HG03108 (cell line): Measurements from ENCODE around the gene USE1.

Experiments used
- ATAC-seq: cut with Tn5 transposase; IDR thresholded peaks from one replicate; pipeline ENCODE4 v1.9.1; 2021; ENCODE audit warnings: moderate library complexity; ENCODE audit not compliant: unreplicated experiment

The USE1 gene

DNA sequence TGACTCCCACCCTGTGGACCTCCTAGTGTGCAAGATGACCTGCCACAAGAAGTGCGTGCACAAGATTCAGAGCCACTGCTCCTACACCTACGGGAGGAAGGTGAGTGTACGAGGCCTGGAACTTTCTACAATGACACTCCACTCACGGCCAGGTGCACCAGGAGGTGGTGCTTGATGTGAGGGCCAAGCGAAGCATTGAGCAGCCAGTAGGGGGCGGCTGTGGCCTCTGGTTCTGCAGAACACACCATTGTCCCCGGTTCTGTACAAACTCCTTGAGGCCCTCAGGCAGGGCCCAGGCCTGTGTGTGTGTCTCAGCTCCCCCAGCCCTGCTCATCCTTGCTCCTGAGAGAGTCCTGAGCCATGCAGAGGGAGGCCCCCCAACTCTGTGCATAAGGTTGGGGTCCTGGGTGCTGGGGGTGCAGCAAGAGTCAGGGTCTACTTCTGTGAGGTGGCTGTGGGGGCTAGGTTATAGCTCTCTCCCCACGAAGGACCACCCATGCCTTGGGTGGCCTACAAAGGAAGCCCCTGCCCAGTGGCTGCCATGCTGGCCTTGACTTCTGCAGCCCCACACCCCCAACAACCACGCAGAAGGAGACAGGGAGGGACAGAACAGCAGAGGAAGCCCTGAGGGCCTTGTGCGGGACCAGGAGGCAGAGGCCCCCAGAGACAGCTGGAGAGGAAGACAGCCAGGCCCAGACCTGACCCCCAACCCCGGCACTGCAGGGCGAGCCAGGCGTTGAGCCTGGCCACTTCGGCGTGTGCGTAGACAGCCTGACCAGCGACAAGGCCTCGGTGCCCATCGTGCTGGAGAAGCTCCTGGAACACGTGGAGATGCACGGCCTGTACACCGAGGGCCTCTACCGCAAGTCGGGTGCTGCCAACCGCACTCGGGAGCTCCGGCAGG is 9.7 kb upstream of the USE1 start:
- ATAC-seq: no peak

GRCh38 chr19:17206736-17207581 is 8.2 kb upstream of the USE1 start:
- no peak for ATAC-seq

- ATAC-seq: no peak
Measured at GRCh38 chr19:17209126-17210036, 5.8 kb upstream of the USE1 start.

GRCh38 chr19:17210296-17210695 is 4.9 kb upstream of the USE1 start:
- no peak for ATAC-seq

GRCh38 chr19:17211547-17212446 is 3.4 kb upstream of the USE1 start:
- ATAC-seq: no peak

GRCh38 chr19:17213334-17213733 is 1.8 kb upstream of the USE1 start:
- no peak for ATAC-seq

- no peak for ATAC-seq
Measured at GRCh38 chr19:17214508-17215126, 540 bp upstream of the USE1 start.

GRCh38 chr19:17216058-17216670 is 1.0 kb downstream of the USE1 start:
- ATAC-seq: no peak

GRCh38 chr19:17219286-17219685 is 4.1 kb downstream of the USE1 start:
- ATAC-seq: no peak

GRCh38 chr19:17220207-17220758 is 5.1 kb downstream of the USE1 start:
- no peak for ATAC-seq

GRCh38 chr19:17225053-17225452 is 9.9 kb downstream of the USE1 start:
- ATAC-seq: no peak

DNA sequence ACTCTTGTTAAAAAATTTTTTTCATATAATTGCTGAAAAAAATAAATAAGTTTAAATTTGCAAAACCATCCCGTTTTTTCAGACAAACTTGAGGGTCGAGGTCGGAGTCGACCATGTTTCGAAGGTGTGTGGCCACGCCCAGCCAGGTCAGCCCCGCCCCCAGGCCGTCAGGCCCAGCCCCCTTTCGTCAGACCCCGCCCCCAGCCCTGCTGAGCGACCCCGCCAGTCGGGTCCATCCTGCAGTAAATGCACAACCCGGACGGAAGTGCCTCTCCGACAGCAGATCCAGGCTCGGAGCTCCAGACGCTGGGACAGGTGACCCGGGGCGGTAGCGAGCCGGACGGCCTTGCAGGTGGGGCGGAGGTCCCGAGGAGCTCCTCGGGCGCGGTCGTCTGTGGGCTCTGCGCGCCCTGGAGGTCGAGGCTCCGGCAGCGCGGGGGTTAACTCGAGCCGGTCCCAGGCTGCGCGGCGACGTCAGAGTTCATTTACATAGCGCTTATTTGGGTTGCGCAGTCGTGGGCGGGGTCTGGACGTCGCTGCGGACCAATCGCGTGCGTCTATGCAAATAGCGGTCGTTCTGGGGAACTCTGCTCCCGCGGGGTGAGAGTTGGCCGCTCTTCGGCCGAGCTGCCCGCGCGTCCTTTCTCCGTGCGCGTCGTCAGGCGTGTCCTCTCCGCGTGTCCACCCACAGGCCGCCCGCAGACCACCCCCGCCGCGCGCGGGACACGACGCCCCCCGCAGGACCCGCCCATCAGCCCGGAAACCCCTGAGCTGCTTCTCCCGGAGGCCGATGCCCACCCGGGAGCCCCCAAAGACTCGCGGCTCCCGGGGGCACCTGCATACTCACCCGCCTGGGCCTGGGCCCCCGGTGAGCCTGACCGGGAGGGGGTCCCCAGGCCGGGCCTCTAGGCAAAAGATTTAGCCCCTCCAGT is 11.1 kb downstream of the USE1 start, which contains the start of gene OCEL1:
OCEL1 (plus strand) TSS at position 225 of the 932 bp plus-strand sequence; CDS start at position 247, 22 bp downstream.
- ATAC-seq: peak; percentile 93

DNA sequence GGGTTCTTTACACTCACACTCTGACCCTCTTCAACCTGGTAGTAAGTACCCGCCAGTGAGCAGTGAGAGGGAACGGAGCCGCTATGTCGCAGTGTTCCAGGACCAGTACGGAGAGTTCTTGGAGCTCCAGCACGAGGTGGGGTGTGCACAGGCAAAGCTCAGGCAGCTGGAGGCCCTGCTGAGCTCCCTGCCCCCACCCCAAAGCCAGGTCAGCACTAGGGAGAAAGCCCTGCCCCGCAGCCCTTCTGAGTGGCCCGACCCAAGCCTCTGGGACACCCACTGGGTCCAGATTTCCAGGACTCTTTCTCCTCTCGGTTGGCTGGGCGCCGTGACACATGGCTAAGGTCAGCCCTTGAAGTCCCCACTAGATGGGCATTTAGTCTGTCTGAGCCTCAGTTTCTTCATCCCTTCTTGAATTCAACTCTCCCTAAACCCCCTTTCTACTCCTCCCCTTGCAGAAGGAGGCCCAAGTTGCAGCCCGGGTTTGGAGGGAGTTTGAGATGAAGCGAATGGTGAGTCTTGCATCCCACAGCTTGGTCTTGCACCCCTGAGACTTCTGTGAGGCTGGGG is 12.7 kb downstream of the USE1 start:
- ATAC-seq: no peak

GRCh38 chr19:17229890-17230289 is 14.7 kb downstream of the USE1 start:
- ATAC-seq: no peak

DNA sequence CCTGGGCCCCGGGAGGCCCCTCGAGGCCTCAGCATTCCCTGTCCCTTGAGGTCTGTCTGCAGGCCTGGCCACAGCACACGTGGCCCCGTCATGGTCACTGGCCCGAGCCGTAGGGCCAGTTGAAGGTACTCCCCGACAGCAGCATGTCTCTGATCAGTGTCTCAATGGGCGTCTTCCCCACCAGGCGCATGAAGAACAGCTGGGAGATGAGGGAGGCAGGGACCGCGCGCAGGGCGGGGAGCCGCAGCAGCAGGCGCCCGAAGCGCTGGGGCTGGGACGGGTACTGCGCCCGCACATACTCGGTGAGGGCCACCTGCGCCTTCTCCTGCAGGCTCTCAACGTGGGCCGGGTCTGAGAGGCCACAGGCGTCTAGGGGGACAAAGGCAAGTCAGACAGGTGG is 17.1 kb downstream of the USE1 start:
- no peak for ATAC-seq

DNA sequence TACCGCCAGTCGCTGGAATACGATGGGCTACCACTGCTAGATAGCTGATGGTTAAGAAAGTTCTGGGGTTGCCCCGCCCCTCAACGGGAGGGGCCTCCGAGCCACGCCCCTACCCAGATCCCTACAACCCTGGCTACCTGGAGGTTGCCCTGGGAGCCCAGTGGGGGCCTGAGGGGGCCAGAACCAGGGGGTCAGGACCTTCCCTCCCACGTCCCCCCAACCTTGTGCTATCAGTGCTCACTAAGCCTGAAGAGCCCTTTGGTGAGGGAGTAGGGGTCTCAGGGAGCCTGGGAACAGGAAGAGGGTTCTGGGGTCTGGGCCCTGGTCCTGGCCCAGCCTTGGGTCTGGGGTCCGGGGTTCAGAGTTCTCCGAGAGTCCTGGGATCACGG is 19.7 kb downstream of the USE1 start:
- ATAC-seq: peak; percentile 38

- ATAC-seq: peak; percentile 59
Measured at GRCh38 chr19:17235300-17235970, 20.3 kb downstream of the USE1 start.
